Ishikawa (cell line): ENCODE results near the gene SGCE.

ENCODE experiments used
- CEBPB ChIP-seq: IDR thresholded peaks from 2 replicates; pipeline ENCODE4 v1.6.1; 2012
- CREB1 ChIP-seq: IDR thresholded peaks from 2 replicates; pipeline ENCODE4 v1.6.1; 2012; ENCODE audit warnings: low read depth
- EGR1 ChIP-seq: IDR thresholded peaks from 2 replicates; pipeline ENCODE4 v1.6.1; 2012
- EP300 ChIP-seq: IDR thresholded peaks from 2 replicates; pipeline ENCODE4 v1.6.1; 2012; ENCODE audit warnings: borderline replicate concordance
- FOXM1 ChIP-seq: IDR thresholded peaks from 2 replicates; pipeline ENCODE4 v1.6.1; 2012; ENCODE audit warnings: low read depth, borderline replicate concordance
- NFIC ChIP-seq: IDR thresholded peaks from 2 replicates; pipeline ENCODE4 v1.6.1; 2012
- RAD21 ChIP-seq: IDR thresholded peaks from 2 replicates; pipeline ENCODE4 v1.6.1; 2012; ENCODE audit warnings: low read depth
- TAF1 ChIP-seq: IDR thresholded peaks from 2 replicates; pipeline ENCODE4 v1.6.1; 2012; ENCODE audit warnings: low read depth, mild to moderate bottlenecking
- TEAD4 ChIP-seq: IDR thresholded peaks from 2 replicates; pipeline ENCODE4 v1.6.1; 2012
- USF1 ChIP-seq: IDR thresholded peaks from 2 replicates; pipeline ENCODE4 v1.6.1; 2012
- YY1 ChIP-seq: IDR thresholded peaks from 2 replicates; pipeline ENCODE4 v1.6.1; 2012; ENCODE audit warnings: low read depth
- ZBTB7A ChIP-seq: IDR thresholded peaks from 2 replicates; pipeline ENCODE4 v1.6.1; 2012; ENCODE audit warnings: low read depth
- TF ChIP-seq, protein P1 (sequence below): IDR thresholded peaks from 2 replicates; pipeline ENCODE4 v1.6.1; 2012; ENCODE audit warnings: low read depth, mild to moderate bottlenecking
- TF ChIP-seq, protein P2 (sequence below): IDR thresholded peaks from 2 replicates; pipeline ENCODE4 v1.6.1; 2012

DNA sequence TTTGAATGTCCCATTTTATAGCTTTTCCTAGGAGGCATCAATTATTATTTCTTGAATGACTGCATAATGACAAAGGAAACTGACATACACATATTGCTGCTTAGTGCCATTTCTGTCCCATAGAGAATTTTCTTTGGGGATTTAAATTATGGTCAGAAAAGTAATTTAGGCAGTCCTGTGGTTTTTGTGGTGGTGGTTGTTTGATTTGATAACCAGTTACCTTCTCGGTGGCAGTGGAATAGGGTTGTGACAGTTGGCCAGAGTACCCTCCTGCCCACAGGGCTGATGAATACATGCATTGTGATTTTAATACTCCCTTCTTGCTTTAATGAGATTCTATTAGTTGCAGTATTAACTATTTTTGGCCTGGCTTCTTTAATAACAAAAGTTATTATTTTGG lies 6.6 kb upstream of the SGCE start:
- TF ChIP-seq, protein P1, sequence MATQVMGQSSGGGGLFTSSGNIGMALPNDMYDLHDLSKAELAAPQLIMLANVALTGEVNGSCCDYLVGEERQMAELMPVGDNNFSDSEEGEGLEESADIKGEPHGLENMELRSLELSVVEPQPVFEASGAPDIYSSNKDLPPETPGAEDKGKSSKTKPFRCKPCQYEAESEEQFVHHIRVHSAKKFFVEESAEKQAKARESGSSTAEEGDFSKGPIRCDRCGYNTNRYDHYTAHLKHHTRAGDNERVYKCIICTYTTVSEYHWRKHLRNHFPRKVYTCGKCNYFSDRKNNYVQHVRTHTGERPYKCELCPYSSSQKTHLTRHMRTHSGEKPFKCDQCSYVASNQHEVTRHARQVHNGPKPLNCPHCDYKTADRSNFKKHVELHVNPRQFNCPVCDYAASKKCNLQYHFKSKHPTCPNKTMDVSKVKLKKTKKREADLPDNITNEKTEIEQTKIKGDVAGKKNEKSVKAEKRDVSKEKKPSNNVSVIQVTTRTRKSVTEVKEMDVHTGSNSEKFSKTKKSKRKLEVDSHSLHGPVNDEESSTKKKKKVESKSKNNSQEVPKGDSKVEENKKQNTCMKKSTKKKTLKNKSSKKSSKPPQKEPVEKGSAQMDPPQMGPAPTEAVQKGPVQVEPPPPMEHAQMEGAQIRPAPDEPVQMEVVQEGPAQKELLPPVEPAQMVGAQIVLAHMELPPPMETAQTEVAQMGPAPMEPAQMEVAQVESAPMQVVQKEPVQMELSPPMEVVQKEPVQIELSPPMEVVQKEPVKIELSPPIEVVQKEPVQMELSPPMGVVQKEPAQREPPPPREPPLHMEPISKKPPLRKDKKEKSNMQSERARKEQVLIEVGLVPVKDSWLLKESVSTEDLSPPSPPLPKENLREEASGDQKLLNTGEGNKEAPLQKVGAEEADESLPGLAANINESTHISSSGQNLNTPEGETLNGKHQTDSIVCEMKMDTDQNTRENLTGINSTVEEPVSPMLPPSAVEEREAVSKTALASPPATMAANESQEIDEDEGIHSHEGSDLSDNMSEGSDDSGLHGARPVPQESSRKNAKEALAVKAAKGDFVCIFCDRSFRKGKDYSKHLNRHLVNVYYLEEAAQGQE, result no peak
- TF ChIP-seq TAF1, result no peak
- no peak for TF ChIP-seq YY1
- no peak for TF ChIP-seq RAD21
- TF ChIP-seq CEBPB, result no peak
- TF ChIP-seq EP300, result no peak
- no peak for TF ChIP-seq FOXM1
- TF ChIP-seq TEAD4, result no peak
- TF ChIP-seq, protein P2, sequence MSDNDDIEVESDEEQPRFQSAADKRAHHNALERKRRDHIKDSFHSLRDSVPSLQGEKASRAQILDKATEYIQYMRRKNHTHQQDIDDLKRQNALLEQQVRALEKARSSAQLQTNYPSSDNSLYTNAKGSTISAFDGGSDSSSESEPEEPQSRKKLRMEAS, result no peak
- TF ChIP-seq CREB1, result no peak
- TF ChIP-seq EGR1, result no peak
- TF ChIP-seq NFIC, result no peak
- TF ChIP-seq ZBTB7A, result no peak
- TF ChIP-seq USF1, result no peak
